ENCODE measurements around the gene DMRTC2.

- TF ChIP-seq CTCF (IDR thresholded peaks at IDR 0.05; ENCODE audit: insufficient read depth, low read length, poor library complexity, severe bottlenecking) (peak; percentile 69), EZH2phosphoT487 (conservative IDR thresholded peaks at IDR 0.05; ENCODE audit: low read length) (no peak)
These were observed 43.0 kb downstream of the DMRTC2 start for GRCh38 chr19:41887711-41888382.

Data from SU-DHL-6 (cell line).